ENCODE measurements around the gene S100A1. TPM values are rescaled to one million over a fixed set of nuclear protein-coding genes. Genes with fewer than 3 reads are reported as not detected.
A peak's percentile ranks its signal among the peaks of the same experiment; 100 is the strongest.
"Not testable (repeated sequence)": the region's sequence is repeated elsewhere in the genome, so short reads cannot be mapped to it uniquely, and the experiment has no call there.

Gene S100A1
- total RNA-seq (2022) (not detected in 2 replicates), Bru-seq, nascent RNA (not detected), BruChase-seq, experiment 1, labeled RNA remaining after a 6-hour chase (not detected), BruChase-seq, experiment 2, labeled RNA remaining after a 2-hour chase (not detected)
- long read RNA-seq: 0 reads

- Mint-ChIP-seq H3K4me3 (ENCODE audit: low read depth, unreplicated experiment) (peak within 1 kb of the TSS; percentile 82), H3K27me3 (ENCODE audit: unreplicated experiment) (no peaks in the 10 kb centered on the region), H3K4me1 (ENCODE audit: low read depth, unreplicated experiment) (peaks cover 47% of the 10 kb centered on the region), H3K9me3 (ENCODE audit: low read depth, unreplicated experiment) (no peaks in the 10 kb centered on the region), H3K36me3 (ENCODE audit: insufficient read depth, unreplicated experiment) (peaks cover 54% of the 10 kb centered on the region), H3K27ac (ENCODE audit: unreplicated experiment) (peak within 1 kb of the TSS; percentile 81)
- TF ChIP-seq, protein P1, sequence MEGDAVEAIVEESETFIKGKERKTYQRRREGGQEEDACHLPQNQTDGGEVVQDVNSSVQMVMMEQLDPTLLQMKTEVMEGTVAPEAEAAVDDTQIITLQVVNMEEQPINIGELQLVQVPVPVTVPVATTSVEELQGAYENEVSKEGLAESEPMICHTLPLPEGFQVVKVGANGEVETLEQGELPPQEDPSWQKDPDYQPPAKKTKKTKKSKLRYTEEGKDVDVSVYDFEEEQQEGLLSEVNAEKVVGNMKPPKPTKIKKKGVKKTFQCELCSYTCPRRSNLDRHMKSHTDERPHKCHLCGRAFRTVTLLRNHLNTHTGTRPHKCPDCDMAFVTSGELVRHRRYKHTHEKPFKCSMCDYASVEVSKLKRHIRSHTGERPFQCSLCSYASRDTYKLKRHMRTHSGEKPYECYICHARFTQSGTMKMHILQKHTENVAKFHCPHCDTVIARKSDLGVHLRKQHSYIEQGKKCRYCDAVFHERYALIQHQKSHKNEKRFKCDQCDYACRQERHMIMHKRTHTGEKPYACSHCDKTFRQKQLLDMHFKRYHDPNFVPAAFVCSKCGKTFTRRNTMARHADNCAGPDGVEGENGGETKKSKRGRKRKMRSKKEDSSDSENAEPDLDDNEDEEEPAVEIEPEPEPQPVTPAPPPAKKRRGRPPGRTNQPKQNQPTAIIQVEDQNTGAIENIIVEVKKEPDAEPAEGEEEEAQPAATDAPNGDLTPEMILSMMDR (IDR thresholded peaks at IDR 0.05; ENCODE audit: unreplicated experiment): no peak
- no peak for DNase-seq
- BruUV-seq (replicated peaks): no TSS peak
- CTCF ChIA-PET: interaction anchor here (0.6 to 3.3 kb wide), 22 partner anchors 13 to 205 kb away, joined by 3 to 99 read pairs (median 5); partner anchors contain the start of genes S100A14, S100A16 and SLC27A3
- intact Hi-C loops (cut with micrococcal nuclease; ENCODE audit: unreplicated experiment): loop anchor here (1.0 kb wide), 1 partner anchor 56 kb away; no protein-coding TSS in a partner anchor
Measured at GRCh38 chr1:153627715-153628626, at the start of gene S100A1. S100A1 (plus strand) TSS chr1:153628434; CDS start chr1:153630522, 2,088 bp downstream.

- H3K27me3 Mint-ChIP-seq (ENCODE audit: unreplicated experiment): no peaks in the 10 kb centered on the region
- CTCF ChIA-PET: interaction anchor here (1.0 to 1.1 kb wide), 2 partner anchors 33 to 62 kb away, joined by 3 read pairs; no protein-coding TSS in a partner anchor
- TF ChIP-seq, protein P1 (IDR thresholded peaks at IDR 0.05; ENCODE audit: unreplicated experiment): no peak
- BruUV-seq (replicated peaks): no TSS peak
- no peak overlapping the region for H3K27ac Mint-ChIP-seq (ENCODE audit: unreplicated experiment)
- no peaks in the 10 kb centered on the region for H3K36me3 Mint-ChIP-seq (ENCODE audit: insufficient read depth, unreplicated experiment)
- H3K4me1 Mint-ChIP-seq (ENCODE audit: low read depth, unreplicated experiment): peaks cover 18% of the 10 kb centered on the region
- no peak for DNase-seq
- no peak overlapping the region for H3K4me3 Mint-ChIP-seq (ENCODE audit: low read depth, unreplicated experiment)
- intact Hi-C loops (cut with micrococcal nuclease; ENCODE audit: unreplicated experiment): no loop called here
- H3K9me3 Mint-ChIP-seq (ENCODE audit: low read depth, unreplicated experiment): no peaks in the 10 kb centered on the region
Measured at GRCh38 chr1:153578490-153578889, 49.7 kb upstream of the S100A1 start.

DNA sequence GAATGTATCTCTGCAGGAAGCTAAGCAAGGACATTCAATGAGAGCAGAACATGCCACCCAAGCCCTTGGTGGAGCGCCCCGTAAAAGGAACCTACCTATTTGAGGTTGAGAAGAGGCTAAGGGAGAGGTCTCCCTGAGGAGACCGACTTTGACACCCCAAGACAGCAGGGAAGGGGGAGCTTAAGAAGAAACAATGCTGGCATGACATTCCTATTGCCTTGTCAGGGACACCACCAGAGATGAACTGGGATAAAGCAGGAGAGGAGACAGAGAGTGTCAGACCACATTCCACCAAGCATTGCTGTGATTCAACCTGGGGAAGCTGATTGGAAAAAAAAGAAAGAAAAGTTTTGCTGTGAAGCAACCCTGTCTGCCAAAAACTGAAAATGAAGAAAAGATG lies 49.3 kb upstream of the S100A1 start:
- no peaks in the 10 kb centered on the region for H3K36me3 Mint-ChIP-seq (ENCODE audit: insufficient read depth, unreplicated experiment)
- H3K9me3 Mint-ChIP-seq (ENCODE audit: low read depth, unreplicated experiment): no peaks in the 10 kb centered on the region
- H3K4me1 Mint-ChIP-seq (ENCODE audit: low read depth, unreplicated experiment): peaks cover 17% of the 10 kb centered on the region
- CTCF ChIA-PET: interaction anchor here (1.1 kb wide), 1 partner anchor 63 kb away, joined by 3 read pairs; no protein-coding TSS in a partner anchor
- intact Hi-C loops (cut with micrococcal nuclease; ENCODE audit: unreplicated experiment): no loop called here
- H3K27ac Mint-ChIP-seq (ENCODE audit: unreplicated experiment): no peak overlapping the region
- BruUV-seq (replicated peaks): no TSS peak
- TF ChIP-seq, protein P1 (IDR thresholded peaks at IDR 0.05; ENCODE audit: unreplicated experiment): no peak
- H3K4me3 Mint-ChIP-seq (ENCODE audit: low read depth, unreplicated experiment): no peak overlapping the region
- no peaks in the 10 kb centered on the region for H3K27me3 Mint-ChIP-seq (ENCODE audit: unreplicated experiment)
- DNase-seq: no peak

GRCh38 chr1:153582836-153583235 lies 45.4 kb upstream of the S100A1 start:
- H3K27ac Mint-ChIP-seq (ENCODE audit: unreplicated experiment); H3K9me3 Mint-ChIP-seq (ENCODE audit: low read depth, unreplicated experiment); intact Hi-C loops (cut with micrococcal nuclease; ENCODE audit: unreplicated experiment); H3K27me3 Mint-ChIP-seq (ENCODE audit: unreplicated experiment); H3K4me1 Mint-ChIP-seq (ENCODE audit: low read depth, unreplicated experiment); CTCF ChIA-PET; H3K4me3 Mint-ChIP-seq (ENCODE audit: low read depth, unreplicated experiment); DNase-seq; H3K36me3 Mint-ChIP-seq (ENCODE audit: insufficient read depth, unreplicated experiment); BruUV-seq (replicated peaks): not testable (repeated sequence)

GRCh38 chr1:153583514-153583913 lies 44.7 kb upstream of the S100A1 start:
- intact Hi-C loops (cut with micrococcal nuclease; ENCODE audit: unreplicated experiment); H3K27ac Mint-ChIP-seq (ENCODE audit: unreplicated experiment); H3K4me3 Mint-ChIP-seq (ENCODE audit: low read depth, unreplicated experiment); BruUV-seq (replicated peaks); H3K9me3 Mint-ChIP-seq (ENCODE audit: low read depth, unreplicated experiment); H3K27me3 Mint-ChIP-seq (ENCODE audit: unreplicated experiment); DNase-seq; H3K36me3 Mint-ChIP-seq (ENCODE audit: insufficient read depth, unreplicated experiment); H3K4me1 Mint-ChIP-seq (ENCODE audit: low read depth, unreplicated experiment): not testable (repeated sequence)
- CTCF ChIA-PET: interaction anchor here (0.7 kb wide), 1 partner anchor 25 kb away, joined by 3 read pairs; no protein-coding TSS in a partner anchor
